Brain pericyte (primary cell): ENCODE measurements around the gene PARP11.

Source experiments
- DNase-seq: peaks from one replicate; pipeline ENCODE4 v3.0.0-alpha.2; 2012; ENCODE audit warnings: low read depth, low spot score

The PARP11 gene

DNA sequence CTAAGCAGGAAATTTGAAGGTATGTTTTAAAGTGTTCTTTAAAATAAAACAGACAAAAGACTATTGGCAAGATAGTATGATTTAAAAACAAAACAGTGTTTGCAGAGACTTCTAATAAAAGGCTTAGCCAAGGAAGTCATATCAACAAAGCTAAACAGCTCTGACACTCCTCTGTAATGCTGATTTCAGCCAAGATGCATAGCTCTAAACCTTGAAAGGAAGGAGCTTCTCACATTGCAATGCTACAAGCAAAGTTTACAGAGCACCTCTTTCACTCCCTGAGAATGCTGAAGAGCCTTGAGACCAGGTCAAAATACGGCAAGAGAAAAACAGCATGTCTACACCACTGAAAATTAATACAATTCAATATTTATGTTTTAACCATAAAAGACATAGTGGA lies 51.8 kb downstream of the PARP11 start:
- no peak for DNase-seq

DNA sequence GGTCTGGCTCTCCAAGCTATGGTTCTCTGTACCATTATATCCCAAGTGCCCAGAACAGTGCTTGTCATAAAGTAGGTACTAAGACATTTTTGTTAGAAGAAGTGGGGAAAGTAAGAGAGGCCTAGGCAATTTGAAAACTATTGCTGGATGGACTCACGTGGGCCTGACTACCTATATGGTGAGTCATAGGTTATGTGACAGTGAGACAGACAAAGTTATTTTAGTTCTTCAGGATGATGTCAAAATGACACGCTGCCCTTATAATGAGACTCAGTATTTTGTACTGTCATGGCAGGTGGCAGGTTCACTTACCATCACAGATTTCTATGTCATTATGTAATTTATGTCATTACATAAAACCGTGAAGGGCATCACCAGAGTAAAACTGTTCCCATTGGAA lies 53.1 kb downstream of the PARP11 start:
- no peak for DNase-seq

DNA sequence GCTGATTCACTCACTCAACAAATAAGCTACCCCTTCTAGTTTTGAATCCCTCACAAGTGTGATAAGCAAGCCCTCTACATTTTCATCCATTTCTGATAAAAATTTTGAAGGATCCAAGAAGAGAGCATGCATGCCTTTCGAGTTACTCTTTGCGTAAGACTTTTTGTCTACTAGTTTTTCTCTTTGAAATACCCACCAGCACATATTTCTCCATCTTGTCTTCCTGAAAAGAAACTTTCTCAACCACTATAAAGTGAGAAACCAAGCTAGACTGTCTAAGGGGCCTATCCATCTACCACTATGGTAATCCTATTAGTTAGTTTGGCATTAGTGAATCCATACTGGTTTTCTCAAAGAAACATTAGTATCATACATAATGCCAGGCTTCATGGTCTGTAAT lies 56.9 kb downstream of the PARP11 start:
- no peak for DNase-seq

DNA sequence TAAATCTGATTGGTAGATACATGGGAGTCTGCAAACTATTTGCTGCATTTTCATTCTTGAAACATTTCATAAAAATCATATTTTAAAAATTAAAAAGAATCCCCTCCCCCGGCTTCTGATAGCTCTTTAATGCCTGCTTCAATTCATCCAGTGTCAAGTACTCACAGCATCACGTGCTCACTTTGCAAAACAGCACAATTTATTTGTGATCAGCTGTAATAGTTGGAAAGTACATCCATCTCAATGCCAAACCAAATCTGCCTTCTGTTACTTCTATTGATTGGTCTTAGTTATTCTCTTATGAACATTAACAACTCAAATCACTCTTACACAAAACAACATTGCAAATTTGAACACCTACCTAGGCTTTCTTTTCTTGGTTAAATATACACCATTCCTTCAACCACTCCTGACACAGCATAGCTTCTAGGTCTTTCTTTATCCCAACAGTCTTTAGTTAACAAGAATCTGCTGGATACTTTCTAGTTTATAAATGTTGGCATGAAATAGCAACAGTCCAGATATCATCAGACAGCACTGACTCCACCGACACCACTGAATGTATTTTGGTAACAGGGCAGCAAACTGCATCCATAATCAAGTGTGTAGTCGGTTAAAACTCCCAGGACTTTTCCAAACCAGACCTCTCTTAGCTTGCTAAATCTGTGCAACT lies 58.0 kb downstream of the PARP11 start:
- DNase-seq, result no peak

DNA sequence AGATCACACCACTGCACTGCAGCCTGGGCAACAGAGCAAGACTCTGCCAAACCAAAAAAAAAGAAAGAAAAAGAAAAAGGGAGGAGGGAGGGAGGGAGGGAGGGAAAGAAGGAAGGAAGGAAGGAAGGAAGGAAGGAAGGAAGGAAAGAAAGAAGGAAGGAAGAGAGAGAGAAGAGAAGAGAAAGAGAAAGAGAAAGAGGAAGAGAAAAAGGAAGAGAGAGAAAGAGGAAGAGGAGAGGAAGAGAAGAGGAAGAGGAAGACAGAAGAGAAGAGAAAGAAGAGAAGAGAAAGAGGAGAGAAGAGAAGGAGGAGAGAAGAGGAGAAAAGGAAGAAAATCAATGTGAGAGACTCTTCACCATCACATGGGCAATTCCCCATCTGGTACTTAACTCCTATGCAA lies 62.7 kb downstream of the PARP11 start:
- no peak for DNase-seq

DNA sequence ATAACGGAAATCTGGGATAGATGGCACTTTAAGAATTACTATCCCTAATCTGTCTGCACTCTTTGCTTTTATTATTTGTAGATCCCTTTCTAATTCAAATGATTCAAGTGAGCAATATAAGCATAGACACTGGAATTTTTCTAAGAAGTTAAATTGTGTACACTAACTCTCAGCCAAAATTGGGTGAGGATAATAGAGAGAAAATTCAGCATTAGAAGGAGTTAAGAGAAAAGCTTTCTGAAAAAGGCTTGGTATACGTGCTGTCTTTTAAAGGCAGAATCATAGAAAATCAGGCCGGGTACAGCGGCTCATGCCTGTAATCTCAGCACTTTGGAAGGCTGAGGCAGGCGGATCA lies 63.2 kb downstream of the PARP11 start:
- no peak for DNase-seq

DNA sequence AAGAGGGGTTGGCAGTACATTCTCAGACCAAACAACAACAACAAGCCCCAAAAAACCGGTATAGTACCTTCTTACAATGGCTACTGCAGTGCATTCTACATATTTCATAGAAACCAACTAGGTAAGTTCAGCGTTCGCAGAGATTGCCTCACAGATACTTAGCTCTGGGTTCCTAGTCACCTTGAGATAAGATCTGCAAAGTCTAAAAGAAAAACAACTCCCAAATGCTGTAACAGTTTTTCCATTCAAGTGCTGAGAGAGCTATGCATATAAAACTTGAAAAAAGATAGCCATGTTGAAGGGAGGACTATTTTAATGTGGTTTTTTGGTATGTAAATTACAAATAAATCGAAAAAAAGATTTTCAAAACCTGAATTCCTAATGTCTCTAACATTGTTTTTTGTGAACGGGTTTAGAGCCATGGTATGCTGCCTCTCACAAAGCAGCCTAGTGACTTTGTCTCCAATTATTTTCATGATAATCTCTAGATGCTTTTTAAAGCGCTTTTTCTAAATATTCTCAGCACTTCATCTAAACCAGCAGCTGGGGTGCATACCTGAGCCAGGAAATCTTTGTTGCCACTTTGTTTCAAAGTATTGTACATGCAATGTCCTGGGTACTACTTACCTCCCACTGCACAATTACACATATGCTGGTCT lies 63.7 kb downstream of the PARP11 start:
- DNase-seq, result no peak

DNA sequence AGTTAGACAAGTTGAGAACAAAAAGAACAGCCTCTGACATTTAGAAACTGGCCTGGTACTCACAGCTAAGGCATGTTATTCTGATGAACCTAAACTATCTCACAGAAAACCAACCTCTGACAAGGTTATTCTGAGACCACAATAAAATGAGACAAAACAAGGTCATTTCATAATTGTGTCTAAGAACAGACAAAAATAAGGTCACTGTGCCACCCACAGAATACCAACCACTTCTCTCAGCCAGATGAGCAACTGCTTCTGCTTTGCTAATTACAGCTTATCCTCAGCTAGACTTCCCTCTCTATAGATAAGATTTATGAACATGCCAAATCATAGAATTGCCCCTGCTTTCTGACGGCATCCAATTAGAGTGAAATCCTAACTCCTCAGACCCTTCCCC lies 68.1 kb downstream of the PARP11 start:
- DNase-seq, result no peak

DNA sequence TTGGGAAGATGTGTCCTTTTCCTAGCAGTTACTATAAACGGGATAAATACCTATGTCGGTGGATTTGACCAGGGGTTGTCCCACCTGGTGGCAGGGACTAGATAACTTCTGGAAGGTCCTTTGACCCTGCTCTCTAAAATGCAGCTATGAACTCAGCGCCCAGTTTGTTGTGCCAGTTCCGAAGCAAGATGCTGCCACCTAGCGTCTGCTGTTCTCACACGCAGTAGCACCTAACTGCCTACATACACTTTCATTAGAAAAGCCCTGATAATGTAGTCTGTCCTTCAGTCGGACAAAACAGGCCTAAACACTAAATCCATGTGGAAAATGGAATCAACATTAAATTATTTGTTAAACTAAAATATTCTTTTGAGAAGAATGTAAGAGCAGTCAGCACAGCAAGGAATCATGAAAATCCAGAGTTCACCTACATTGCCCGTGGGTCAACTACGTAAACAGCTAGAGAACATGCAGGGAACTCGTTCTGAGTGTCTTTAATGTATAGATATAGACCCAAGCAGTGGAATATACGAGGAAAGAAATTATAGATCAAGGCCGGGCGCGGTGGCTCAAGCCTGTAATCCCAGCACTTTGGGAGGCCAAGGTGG lies 69.2 kb downstream of the PARP11 start:
- DNase-seq, result peak; percentile 12

DNA sequence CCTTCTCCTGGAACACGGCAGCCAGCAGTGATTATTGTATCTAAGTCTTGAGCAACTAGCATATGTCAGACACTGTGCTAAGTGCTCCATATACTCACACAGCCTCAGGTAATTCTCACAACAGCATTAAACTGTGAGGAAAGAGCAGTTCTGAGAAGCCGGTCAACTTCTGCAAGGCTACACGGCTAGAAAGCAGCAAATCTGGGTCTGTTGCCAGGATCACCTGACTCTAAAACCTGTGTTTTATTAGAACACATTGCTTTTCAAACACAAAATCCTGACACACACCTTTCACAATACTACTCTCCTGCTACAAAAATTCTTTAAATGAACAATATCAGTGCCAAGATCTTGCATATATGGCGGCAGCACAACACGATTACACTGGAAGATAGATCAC lies 70.5 kb downstream of the PARP11 start:
- DNase-seq, result no peak

DNA sequence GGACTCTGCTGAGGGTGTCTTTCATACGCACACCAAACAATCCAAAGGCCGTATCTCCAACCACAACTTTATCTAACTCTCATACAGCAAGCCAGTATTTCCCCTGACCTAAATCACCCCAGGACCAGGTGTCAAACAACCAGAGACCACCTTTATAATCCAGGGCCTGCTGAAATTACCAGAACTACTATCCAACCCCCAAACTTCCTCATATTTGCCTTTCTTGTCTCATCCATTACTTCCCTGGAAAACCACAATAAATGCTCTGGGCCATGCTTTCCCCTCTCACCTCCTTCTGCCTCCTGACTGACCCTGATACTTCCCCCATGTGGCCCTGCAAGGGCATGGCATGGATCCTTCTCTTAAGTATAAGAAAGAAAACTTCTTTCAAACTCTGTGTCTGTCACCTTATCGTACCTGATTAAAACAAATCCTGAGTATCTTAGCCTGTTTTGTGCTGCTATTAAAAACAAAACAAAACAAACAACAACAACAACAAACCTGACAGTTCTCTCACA lies 75.6 kb downstream of the PARP11 start:
- no peak for DNase-seq

DNA sequence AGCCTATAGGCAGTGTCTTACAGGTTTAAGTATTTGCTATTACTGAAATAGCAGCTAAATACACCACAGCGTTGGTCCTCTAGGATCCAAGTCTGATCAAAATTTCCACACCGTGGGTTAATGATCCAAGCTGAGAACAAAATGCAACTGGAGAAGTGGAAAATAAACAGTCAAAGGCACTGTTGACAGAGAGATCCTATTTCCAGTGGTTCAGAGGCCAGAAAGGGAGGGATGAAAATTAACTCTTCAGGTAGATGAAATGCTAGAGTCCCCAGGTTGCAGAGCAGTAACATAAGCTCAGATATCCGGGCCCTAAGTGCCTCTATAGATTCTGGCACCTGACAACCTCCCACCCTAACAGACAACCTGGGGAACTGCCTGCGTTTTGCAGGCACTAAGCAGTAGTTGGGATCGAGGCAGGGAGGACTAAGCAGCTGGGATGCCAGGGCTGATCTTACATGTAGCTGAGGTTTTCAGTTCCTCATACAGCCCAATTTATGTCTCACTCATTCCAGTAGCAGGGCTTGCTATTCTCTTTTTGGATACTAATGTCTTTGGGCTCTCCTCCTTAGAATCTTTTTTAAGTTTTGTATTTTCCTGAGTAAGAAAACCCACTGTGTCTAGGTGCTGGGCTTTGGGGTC lies 77.6 kb downstream of the PARP11 start:
- DNase-seq, result no peak

DNA sequence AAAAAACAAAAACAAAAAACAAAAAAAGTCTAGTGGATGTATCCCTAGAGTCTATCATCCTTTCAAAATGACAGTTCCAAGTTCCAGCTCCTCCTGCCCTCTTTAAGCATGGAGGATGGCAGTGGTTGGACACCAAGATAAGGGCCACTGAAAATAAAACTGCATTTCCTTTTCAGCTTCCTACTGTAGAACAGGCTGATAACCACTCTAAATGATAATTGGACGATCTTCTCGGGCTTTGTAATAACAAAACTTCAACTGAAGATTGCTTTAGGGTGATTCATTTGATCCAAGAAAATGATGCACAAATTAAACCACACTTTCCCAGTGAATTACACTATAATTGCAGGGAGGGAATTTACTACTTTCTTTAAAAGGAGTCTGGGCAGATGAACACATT lies 78.1 kb downstream of the PARP11 start:
- DNase-seq, result no peak

DNA sequence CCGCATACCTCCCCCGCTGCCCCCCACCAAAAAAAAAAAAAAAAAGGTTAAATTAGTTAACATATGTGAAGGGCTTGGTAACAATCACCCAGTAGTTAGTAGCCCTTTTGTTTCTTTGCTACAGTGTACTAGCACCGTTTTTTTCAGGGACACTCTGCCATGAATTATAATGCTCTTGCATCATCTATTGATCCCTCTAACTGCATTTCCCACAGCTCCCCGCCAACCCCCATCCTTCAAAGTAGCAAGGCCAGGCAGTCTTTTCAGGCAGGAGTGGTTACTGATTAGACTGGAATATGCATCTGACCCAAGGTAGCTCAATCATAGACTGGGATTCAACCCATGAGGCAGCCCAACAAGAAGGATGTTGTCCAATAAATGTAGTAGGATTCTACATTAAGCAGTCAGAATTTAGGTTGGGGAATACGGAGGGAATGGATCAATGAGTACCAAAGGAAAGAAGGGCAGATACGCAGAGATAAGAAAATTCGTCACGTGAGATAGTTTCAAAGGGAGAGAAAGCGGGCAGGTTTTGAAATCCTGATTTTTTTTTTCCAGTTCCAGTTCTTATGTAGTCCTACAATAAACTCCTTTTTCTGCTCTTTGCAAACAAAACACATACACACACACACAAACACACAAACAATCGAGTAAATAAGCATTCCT lies 80.4 kb downstream of the PARP11 start:
- no peak for DNase-seq

DNA sequence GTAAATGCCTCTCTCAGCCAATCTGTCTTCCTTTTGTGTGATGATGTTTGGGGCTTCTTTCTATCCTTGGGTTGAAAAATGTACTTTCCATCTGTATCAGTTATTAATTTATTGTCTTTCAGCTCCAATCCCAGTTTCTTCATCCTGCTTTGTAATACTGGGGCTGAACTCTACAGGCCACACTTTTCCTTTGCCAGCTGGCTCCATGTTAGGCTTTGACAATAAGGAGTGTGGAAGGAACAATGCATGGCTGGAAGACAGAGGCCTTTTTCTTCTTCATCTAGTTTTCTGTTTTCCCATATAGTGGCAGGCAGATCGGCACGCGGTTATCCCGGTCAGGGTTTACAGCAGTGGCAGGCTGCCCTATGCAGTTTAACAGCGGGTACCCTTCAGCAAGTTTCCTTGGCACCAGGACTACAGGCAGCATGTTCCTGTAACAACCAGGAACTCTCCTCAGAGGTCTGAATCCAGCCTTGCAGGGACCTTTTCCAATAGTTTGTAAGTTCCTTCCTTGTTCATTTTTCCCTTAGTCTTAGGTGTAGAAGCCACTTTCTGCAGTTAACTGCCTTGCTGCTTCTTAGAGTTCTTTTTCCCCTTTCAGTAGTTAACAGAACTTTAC lies 81.8 kb downstream of the PARP11 start:
- no peak for DNase-seq

DNA sequence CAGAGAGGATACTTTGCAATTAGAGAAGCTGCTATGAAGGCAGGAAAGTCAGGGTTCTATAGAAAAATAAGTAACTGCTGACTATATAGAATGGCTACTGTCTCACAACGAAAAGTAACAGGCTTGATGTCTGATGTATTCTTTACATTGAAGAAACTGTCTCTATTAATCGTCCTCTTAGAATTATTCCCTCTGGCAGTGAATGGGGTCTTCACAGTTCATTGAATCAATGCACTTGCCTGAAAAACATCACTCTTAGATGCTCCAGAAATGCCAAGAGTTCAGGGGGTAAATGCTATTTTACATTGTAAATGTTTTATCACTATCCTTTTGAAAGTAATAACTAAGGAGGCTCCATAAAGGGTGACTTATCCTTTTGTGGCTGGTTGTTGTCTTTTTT lies 82.6 kb downstream of the PARP11 start:
- no peak for DNase-seq

DNA sequence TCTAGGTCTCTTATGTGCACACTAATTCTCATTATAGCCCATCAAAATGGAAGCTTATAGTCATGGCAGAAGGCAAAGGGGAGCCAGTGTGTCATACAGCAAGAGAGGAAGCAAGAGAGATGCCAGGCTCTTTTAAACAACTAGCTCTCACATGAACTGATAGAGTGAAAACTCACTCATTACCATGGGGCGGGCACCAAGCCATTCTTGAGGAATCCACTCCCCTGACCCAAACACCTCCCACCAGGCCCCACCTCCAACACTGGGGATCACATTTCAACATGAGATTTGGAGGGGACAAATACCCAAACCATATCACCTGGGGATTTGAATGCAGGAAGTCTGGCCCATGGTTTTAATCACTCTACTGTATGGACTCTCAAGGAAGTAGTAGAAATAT lies 83.4 kb downstream of the PARP11 start:
- DNase-seq, result no peak

DNA sequence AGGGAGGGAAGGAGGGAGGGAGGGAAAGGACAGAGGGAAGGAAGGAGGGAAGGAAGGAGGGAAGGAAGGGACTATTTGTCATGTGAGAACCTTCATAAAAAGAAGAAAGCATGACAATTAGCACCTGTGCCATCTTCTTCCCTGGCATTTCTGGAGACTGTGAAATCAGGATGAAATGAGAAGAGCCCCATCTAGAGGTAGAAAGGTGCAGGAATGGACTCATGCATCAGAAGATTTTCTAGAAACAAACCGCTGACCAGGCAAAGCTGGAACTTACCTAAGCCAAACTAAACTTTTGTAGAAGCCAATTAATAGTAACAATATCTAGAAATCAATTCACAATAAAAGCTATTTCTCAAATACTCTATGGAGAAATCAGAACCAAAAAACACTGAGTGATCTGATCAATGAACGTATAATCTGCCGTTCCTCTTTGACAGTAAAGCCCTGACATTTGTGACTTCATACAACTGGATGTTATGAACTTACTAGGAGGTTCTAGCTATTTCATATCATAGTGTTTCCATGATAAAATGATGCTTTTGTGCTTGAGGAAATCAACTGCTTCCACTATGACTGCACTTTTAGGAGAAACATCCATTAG lies 95.9 kb downstream of the PARP11 start:
- no peak for DNase-seq

DNA sequence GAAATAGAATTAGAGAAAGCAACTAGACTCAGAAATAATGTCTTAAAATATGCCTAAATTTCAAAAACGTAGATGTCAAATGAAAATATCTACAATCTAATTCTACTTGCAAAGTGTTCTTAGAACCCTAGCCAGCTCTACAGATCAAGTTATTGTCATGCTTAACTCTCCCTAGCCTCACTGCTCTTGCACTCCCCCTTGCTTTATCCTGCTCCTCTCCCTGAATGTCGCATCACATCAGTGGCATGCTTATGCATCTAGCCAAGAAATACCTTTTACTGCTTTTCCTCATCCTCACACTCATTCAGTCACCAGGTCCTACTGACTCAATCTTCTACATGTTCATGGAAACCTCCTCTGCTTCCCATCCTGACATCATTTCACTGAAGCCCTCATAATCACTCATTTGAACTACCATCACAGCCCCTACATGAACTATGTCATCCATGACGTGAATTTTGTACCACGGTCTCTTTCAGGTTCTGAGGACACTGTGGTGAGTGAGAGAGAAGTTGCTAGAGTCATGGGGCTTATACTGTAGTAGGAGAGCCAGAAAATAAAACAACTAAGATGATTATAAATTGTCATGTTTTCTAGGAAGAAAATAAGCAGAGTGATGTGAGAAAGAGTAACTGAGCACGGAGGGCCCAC lies 97.7 kb downstream of the PARP11 start:
- DNase-seq, result no peak

DNA sequence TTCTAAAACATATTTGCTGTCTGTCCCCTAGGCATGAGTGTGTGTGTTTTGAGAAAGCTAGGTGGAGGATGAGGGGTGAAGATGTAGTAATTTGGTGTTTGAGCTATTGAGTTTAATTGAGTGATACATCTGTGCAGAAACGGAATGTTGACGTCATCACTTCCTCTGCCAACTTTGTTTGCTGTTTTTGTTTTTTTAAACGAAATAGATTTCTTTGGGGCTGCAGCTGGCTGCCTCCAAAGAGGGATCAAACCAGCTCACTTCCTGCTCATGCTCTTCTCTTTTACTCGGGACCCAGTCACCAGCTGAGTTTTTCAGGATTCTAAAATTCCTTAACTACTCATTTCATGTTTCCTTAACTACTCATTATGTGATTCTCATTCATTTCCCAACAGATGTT lies 100.8 kb downstream of the PARP11 start:
- DNase-seq, result no peak

DNA sequence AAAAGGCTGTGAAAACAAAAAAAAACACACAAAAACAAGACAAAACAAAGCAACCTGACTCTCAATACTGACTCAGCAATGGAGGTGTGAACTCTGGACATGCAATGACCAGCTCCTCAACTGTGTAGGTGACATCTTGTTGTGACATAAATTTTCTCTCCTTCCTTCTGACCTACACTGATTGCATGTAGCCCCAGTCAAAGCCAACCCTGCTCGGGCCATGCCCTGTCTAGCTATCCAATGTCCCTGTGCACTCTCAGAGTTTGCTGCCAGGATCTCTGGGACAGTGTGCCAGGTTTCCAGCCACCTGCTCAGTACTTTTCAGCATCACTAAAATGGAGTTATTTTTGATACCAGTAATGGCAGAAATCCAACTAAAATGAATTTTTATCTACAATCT lies 101.3 kb downstream of the PARP11 start:
- no peak for DNase-seq
